T-helper 2 cell (primary cell): ENCODE data around the gene FAM111A.

Experiments
- DNase-seq, 5 experiments: peaks; one replicate each; pipeline versions ENCODE4 v3.0.0 to v3.0.0-alpha.2; 2012 to 2022

FAM111A gene

DNA sequence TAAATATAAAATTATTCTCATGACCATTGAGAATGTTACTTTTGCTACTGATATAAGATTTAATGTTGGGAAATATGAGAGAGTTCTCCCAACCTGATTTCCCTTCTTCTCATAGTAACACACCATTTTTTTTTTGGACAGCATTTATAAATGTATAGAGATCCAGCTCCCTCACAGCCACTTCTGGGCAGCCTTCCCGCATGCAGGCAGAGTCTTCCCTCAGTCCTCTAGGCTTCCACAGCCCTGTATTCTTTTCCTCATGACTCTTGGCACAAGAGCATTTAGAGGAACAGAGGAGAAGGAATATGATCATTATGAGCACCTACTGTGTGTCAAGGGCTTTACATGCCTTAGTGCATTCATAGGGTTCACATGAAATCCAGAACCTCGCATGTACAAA lies 38.3 kb downstream of the FAM111A start:
- no peak for DNase-seq

DNA sequence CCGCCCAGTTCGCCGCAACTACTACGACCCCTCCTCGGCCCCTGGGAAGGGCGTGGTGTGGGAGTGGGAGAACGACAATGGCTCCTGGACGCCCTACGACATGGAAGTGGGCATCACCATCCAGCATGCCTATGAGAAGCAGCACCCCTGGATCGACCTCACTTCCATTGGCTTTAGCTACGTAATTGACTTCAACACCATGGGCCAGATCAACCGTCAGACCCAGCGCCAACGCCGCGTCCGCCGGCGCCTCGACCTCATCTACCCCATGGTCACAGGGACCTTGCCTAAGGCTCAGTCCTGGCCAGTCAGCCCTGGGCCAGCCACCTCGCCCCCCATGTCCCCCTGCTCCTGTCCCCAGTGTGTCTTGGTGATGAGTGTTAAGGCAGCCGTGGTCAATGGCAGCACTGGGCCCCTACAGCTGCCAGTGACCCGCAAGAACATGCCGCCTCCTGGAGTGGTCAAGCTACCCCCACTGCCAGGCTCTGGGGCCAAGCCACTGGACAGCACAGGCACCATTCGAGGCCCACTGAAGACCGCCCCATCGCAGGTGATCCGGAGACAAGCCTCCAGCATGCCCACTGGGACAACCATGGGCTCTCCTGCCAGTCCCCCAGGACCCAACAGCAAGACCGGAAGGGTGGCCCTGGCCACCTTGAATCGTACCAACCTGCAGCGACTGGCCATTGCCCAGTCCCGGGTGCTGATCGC lies 39.2 kb downstream of the FAM111A start:
- DNase-seq = no peak

DNA sequence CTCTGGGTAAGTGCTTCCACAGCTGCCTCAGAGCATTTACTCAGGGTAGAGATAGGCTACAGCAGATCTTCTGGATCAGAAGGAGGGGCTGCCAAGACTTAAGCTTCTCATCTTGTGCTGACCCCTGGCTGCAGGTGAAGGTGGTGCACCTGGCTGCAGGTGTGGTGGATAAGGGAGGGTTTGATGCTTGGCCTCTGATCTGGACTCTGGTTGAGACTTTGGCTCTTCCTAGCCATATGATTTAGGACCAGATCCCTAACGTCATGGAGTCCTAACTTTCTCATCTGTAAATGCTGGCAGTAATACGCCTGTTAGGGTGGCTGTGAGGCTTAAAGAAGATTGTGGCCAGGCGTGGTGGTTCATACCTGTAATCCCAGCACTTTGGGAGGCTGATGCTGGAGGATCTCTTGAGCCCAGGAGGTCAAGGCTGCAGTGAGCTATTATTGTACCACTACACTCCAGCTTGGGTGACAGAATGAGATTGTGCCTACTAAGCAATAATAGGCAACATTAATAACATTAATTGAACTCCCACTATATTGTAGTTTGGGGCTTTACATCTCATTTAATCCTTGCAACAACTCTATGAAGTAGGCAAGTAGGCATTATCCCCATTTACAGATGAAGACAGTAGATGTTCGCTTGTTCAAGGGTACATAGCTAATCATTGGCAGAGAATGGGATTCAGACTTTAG lies 39.9 kb downstream of the FAM111A start:
- peak in 1 of 5 experiments; percentile 9 for DNase-seq

GRCh38 chr11:59183771-59184170 lies 41.1 kb downstream of the FAM111A start:
- no peak for DNase-seq

- no peak for DNase-seq
These were observed 42.2 kb downstream of the FAM111A start for GRCh38 chr11:59184691-59185339.

DNA sequence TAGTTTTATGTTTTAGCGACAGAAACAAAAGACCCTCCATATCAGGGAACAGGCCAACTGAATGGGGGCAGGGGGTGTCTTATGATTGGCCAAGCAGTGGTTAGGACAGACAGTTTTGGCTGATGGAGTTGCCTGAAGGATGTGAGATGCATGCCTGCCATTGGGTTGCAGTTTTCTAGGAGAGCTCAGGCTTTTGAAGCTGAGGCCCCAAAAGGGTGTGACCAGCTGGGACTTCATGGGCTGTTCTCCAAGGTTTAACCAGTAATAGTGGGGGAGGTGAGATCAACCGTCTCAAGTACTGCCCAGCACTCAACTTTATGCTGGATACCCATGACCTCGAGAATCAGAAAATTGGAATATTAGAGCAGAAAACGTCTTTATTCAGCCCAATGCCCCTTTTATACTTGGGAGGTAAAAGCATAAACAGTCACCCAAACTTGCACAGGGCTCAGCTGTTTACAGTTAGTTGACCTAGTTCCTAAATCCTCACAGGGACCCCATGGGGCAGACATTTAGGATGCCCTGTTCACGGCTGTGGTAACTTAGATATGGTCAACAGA lies 42.8 kb downstream of the FAM111A start:
- no peak for DNase-seq

DNA sequence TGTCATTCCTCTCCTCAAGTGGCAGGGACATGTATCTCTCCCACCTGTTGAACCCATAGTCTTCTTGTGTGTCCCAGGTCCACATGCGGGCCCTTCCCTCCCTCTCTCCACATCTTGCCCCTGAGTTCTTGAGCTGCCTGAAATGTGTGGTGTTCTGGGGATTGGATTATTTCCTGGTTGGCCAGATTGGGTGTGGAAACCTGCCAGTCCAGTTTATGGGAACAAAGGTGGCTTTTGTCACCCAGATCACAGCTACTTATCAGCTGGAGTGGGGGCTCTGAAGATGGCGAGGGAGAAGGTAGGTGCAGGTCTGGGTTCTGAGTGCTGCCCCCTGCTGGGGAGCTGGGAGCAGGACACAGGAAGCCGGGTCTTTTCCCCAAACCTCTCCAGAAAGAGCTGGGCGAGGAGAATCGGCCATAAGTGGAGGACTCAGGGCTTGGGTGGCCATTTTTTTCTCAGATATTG lies 43.5 kb downstream of the FAM111A start:
- DNase-seq = peak; percentile 25 to 43 (median 29)

GRCh38 chr11:59187035-59187434 lies 44.4 kb downstream of the FAM111A start:
- no peak for DNase-seq

- DNase-seq = no peak
These were observed 44.9 kb downstream of the FAM111A start for GRCh38 chr11:59187587-59187986.

DNA sequence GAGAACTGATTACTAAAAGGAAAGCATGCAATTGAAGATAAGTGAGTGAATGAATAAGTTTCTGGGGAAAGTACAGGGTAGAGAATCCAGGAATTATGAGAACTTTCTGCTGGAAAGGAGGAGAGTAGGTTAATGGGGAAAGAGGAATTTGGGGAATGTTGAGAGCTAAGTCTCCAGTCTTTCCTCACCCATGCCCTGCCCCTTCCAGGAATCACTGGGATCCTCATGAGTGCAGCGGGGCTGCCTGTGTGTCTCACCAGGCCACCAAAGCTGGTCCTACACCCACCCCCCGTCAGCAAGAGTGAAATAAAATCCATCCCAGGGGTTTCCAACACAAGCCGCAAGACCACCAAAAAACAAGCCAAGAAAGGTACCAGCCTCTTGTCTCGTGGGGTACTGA lies 46.3 kb downstream of the FAM111A start:
- DNase-seq = no peak

GRCh38 chr11:59189986-59190385 lies 47.3 kb downstream of the FAM111A start:
- no peak for DNase-seq

DNA sequence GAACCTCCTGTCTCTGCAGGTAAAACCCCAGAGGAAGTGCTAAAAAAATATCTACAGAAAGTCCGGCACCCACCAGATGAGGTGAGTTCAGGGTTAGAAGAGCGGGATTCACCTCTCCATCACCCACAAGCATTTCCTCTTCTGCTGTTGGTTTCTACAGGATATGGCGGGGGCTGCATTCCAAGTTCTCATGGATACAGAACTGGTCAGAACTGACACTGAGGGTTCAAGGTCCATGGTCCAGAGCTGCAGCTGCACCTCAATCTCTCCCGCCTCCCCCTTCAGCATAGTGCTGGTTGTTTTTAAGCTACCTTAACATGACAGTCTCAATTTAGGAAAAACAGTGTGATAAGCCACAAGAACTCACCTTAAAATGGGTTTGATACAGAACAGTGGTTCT lies 48.4 kb downstream of the FAM111A start:
- DNase-seq = no peak

DNA sequence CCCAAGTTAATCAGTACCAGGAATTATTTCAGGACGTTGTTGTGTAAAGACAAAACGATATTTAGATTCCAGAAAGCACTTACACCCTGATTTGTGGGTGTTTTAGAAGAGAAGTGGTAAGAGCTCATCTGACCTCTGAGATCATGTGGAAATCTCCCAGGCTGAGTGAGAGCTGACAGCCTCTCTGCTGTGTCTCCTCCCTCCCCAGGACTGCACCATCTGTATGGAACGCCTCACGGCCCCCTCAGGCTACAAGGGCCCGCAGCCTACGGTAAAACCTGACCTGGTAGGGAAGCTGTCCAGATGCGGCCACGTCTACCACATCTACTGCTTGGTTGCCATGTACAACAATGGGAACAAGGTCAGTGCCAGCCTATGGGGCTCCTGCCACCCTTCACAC lies 49.2 kb downstream of the FAM111A start:
- no peak for DNase-seq

DNA sequence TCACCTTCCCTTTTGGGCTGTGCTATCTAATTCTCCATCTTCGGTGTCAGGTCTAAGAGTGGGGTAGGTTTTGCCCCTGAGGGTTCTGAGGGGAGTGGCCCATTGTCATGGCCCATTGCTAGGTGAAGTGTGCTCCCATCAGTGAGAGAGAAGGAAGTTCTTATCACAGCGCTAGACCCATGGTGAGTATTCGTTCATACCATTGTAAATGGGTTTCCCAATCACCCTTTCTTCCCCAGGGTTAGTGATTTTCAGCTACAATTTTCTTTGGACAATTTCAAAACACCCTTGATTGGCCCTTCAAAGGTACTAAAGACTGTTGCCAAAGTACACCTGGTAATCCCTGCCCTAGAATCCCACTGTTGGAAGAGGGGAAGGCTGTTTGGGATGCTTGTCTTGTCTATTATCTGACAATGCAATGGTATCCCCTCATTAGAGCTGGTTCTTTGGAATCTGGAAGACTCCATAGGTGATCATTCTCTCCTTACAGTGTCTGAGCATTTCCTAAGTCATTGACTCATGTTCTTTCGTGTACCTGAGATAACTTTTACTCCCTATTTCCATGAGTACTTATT lies 49.9 kb downstream of the FAM111A start:
- DNase-seq = no peak

DNA sequence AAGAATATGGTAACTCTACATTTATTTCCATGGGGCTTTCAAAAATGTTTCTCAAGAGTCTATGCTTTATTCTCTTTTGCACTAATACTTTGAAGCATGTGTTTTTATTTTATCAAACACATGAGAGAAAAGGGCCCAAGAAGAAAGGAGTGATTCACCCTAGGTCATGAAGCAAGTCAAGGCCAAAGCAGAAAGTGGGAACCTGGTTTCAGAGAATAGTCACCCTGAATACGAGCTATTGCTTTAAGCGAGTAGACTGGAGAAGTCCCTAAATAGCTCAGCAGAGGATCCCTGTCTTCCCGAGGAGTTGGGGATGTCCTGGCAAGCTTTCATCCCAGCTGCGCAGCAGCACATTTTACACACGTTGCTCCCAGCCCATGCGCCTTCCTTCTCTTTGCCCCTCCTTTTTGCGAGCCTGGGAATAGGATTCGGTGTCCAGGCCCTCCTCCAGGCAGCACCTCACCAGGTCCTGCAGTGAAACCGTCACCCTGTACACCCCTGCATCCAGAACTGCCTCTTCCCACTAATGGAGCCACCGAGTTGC lies 51.0 kb downstream of the FAM111A start:
- DNase-seq = no peak

DNA sequence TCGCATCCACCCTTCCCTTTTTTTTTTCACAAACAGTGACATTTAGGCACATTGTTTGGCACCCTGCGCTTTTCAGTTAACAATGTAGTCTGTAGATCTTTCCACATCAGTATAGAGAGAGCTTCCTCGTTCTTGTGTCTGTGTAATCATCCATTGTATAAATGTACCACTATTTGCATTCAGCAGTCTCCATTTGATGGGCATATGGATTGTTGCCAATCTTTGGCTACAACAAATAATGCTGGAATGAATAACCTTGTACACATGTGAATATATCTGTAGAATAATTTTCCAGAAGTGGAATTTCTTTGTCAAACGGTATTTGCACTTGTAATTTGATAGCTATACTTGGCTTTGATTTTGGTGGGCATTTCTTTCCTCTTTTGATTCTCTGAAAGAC lies 52.9 kb downstream of the FAM111A start:
- DNase-seq = no peak

- DNase-seq = no peak
These were observed 54.1 kb downstream of the FAM111A start for GRCh38 chr11:59196777-59197176.

GRCh38 chr11:59197991-59198390 lies 55.3 kb downstream of the FAM111A start:
- no peak for DNase-seq

GRCh38 chr11:59198726-59199125 lies 56.1 kb downstream of the FAM111A start:
- DNase-seq = no peak

DNA sequence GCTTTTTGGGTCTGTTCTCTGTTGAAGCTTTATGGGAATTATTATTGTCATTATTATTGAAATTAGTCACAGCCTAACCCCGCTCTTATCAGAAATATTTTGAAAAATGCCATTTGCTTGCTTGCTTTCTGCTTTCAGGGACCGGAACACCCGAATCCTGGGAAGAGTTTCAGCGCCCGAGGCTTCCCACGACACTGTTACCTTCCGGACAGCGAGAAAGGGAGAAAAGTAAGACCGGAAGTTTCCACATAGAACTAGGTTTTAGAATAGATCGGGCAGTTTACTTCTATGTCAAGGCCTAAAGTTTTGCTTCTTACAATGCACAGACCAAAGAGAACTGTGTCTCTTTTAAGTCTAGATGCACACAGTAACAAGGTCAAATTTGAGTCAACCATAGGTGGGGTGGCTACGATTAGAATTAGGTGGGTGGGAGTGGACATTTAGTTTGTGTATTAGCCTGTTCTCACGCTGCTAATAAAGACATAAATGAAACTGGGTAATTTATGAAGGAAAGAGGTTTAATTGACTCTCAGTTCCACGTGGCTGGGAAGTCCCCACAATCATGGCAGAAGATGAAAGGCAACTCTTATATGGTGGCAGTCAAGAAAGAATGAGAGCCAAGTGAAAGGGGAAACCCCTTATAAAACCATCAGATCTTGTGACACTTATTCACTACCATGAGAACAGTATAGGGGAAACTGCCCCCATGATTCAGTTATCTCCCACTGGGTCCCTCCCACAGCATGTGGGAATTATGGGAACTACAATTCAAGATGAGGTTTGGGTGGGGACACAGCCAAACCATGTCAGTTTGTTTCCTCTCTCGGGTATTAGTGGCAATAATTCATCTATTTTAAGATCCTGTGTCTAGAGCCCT lies 57.1 kb downstream of the FAM111A start:
- DNase-seq = peak in 1 of 5 experiments; percentile 19

GRCh38 chr11:59200423-59200746 lies 57.7 kb downstream of the FAM111A start:
- no peak for DNase-seq

GRCh38 chr11:59201353-59201752 lies 58.7 kb downstream of the FAM111A start:
- DNase-seq = no peak
